HG02973 (cell line): ENCODE results near the gene PHC3.
"Not testable (repeated sequence)": the region's sequence is repeated elsewhere in the genome, so short reads cannot be mapped to it uniquely, and the experiment has no call there.

Experiments used
- ATAC-seq: cut with Tn5 transposase; IDR thresholded peaks from one replicate; pipeline ENCODE4 v1.9.1; 2021; ENCODE audit warnings: moderate library complexity; ENCODE audit not compliant: unreplicated experiment

The PHC3 gene

DNA sequence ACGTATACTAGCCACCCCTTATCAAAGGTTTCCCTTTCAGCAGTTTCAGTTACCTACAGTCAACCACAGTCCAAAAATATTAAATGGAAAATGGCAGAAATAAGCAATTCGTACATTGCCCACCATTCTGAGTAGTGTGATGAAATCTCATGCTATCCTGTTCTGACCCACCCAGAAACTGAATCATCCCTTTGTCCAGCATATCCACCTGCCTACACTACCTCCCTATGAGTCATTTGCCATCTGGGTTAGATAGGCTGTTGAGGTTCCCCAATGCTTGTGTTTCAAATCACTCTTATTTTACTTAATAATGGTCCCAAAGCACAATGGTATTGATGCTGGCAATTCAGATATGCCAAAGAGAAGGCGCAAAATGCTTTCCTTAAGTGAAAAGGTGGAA, 15.3 kb upstream of the PHC3 start:
- no peak for ATAC-seq

DNA sequence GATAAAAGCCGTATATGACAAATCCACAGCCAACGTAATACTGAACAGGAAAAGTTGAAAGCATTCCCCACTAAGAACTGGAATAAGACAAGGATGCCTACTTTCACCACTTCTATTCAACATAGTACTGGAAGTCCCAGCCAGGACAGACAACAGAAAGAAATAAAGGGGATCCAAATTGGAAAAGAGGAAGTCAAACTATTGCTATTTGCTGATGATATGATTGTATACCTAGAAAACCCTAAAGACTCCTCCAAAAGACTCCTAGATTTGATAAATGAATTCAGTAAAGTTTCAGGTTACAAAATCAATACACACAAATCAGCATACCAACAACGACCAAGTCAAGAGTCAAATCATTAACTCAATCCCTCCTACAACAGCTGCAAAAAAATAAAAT, 14.2 kb upstream of the PHC3 start:
- ATAC-seq, result not testable (repeated sequence)

DNA sequence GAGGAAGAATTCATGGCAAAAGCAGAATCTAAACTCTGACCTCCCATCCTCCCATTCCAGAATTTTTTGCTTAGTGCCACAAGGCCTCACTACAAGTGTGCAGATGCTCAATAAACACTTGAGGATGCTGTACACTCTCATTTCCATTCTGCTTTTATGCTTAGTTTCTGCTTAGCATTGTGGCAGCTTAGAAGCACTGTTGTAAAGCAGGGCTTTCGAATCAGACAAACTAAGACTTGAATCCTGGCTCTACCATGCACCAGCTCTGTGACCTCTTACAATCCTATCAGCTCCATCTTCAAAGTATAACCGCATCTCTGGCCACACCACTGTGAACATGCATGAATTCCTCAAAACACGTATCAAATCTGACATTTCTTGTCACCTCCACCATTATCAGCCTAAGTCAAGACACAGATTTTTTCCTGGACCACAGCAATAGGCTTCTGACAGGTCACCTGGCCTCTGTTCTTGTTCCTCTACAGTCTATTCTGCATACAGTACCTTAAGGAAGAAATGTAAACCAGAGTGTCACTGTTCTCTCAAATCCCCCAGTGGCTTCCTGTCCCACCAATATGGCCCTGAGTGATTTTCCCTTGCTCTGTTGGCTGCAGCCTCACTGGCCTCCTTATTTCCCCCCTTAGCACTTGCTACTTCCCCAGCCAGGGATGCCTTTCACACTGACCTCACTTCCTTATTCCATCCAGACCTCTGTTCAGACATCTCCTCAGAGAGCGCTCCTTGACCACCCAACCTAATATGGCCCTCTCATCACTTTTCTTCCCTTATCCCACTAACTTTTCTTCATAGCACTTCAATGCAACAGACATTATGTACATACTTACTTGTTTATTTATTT, 8.1 kb upstream of the PHC3 start:
- no peak for ATAC-seq

DNA sequence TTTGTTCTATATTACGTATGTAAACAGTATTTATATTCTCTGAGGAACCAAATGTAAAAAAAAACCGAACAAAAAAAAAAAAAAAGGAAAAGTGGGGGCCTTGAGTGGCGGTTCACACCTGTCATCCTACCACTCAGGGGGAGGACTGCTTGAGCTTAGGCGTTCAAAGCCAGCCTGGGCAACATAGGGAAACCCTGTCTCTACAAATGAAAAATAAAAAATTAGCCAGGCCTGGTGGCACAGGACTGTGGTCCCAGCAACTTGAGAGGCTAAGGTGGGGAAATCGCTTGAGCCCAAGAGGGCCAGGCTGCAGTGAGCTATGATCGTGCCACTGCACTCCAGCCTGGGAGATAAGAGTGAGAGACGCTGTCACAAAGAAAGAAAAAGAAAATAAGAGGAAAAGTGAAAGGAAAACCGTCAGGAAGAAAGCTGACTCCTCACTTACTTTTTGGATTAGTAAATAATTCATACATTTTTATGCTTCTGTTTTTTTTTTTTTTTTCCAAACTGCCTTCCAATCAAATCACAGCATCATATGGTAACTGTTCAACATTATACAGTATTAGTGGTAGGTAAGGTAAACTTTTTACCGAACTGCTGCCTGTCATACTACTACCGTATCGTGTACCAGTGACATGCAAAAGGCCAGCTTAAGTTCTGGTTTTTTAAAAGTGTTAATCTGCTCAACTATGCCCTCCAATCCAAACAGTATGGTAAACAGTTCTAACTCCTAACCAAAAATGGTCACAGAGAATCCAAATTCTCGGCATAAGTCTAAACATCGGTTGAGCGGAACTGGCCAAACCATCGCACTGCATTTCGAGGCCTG, 1.2 kb downstream of the PHC3 start:
- peak; percentile 36 for ATAC-seq

DNA sequence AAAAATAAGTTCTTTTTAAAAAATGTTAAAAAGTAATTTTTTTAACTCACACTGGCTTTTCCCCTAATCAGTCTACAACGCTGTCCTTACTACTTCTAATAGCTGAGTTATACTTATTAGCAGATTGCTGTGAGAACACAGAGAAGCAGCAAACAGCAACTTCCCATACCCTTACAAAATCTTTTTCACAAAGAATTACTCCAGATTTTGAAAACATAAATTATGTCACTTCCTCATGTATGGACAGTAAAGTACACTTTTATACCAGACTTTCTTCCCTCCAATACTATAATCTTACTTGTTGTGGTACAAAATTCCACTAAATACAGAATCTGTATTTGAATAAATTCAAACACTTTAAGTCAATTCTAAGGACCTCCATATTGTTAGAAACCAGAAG, 2.1 kb downstream of the PHC3 start:
- ATAC-seq, result no peak

DNA sequence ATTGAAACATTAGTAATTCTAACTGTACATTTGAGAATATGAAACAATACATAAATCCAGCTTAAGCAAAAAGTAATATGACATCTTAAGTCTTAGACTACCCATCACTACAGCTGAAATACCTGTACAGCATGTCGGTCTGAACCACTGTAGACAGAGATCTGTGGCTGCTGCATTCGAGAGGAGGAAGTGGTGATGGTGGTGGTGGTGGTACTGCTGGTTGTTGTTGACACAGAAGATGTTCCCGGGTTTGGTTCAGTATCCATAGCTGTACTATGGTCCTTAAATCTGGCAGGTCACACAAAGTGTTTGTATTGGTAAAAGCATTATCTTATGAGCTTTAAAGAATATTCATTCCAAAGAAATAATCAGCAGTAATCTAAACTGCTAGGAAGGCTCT, 2.9 kb downstream of the PHC3 start:
- no peak for ATAC-seq

DNA sequence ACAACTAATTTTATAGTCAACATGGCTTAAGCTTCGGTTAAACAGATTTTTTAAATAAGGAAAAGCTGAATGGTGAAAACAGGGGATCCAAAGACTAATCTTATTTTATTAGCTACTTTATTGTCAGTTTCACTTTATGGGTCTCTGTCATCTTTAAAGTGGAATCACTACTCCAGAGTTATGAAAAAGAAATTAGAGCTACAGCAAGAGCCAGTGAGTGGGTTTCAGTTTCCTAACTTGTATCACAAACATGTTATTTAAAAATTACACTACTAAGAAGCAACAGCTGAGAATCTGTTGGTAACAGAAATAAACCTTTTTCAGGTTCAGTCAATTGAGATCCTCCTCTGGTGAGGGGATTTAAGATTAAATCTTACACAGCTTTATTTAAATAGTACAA, 10.0 kb downstream of the PHC3 start:
- peak; percentile 80 for ATAC-seq

DNA sequence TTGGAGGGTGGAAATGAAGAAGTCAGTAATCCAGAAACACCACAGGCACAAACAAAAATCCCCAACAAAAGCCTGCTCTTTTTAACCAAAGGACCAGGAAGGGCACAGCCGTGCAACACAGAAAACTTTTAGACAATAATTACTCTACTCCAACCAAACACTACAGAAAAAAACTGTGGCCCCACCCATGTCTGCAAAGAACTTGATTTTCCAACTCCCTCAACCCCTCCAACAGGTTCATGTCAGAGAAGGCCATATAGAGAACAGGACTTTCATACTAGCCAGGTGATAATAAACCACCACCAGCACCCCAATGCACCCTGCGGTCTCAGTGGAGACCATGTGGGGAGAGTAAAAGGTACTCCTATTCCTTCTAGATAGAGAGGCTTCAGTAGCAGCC, 16.8 kb downstream of the PHC3 start:
- no peak for ATAC-seq

DNA sequence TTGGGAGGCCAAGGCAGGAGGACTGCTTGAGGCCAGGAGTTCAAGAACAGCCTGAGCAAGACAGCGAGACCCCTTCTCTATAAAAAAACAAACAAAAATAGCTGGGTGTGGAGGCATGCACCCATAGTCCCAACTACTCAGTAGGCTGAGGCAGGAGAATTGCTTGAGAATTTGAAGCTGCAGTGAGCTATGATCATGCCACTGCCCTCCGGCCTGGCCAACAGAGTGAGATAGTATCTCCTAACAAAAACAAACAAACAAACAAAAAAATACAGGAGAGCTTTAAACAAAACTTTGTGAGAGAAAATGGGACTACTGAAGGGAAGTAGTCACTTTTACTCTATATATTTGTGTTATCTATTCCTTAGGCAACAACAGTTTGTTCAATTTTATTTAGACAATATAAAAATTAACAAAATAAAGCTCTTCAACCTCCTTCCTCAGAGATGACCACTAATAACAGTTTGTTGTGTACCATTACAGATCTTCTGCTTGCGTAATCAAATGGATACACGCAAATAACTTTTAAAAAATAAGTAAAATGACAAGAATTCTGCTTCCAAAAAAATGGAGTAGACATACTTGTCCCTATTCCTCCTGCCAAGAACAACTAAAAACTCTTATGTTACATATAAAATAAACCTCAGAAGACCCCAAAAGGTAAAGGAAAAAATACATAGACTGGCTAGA, 17.4 kb downstream of the PHC3 start:
- ATAC-seq, result no peak

DNA sequence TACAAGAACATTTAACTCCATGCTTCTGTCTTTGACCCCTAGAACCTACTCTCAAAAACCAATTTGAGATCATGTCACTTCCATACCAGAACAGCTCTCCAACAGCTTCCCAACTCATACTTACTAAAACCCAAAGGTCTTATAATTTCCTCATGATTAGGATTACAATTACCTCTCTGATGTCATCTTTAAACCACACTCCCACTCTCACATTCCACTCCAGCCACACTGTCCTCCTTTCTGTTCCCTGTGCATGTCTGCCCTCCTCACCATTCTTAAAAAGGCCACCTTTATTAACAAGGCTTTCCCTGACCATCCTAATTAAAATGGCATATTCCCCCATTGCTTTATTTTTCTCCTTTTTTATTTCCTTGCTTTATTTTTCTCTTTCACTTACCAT, 18.9 kb downstream of the PHC3 start:
- ATAC-seq, result no peak

DNA sequence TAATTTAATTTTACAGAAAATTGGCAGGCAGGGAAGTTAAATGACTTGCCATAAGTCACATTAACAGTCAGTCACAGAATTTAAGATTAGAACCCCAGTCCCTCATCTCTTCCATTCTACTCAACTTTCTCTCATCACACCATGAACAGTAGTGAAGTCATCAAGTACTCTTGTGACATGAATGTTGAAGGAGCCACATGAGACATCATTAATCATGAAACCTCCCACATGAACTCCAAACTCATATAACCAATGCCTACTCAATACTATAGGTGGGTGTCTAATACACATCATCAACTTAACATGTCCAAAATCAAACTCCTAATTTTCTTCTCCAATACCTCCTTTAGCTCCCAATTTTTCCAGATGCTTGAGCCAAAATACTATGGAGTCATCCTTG, 19.5 kb downstream of the PHC3 start:
- ATAC-seq, result no peak

DNA sequence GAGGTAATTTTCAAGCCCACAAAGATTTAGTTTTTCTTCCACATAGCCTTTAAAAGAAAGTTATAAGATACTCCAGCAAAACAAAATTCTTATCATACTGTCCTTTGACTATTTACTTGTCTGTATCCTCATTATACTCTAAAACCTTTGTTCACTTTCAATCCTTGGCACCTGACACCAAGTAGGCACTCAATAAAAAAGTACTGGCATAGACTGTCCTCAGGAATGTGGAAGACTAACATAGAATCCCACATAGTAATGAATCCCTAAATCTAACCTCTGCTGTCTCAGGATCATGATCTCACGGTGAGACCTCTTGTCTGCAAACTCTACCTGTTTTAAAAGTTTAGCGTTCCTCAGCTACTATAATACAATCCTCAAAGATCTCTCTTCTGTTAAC, 21.6 kb downstream of the PHC3 start:
- ATAC-seq, result no peak

DNA sequence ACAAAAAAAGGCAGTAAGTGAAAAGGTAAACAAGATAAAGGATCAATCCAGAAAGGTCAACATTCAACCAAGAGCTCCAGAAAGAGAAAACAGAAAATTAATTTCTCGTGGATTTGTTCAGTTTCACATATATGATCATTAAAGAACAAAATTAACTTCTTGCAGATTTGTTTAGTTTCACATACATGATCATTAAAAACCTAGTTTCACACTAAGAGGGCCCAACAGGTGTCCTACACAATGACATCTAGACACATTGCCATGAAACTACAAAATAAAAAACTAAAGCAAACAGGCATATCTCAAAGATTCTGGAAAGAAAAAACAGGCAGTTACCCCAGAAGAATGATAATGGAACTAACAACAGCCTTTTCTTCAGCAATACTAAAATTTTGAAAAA, 22.1 kb downstream of the PHC3 start:
- ATAC-seq, result no peak

DNA sequence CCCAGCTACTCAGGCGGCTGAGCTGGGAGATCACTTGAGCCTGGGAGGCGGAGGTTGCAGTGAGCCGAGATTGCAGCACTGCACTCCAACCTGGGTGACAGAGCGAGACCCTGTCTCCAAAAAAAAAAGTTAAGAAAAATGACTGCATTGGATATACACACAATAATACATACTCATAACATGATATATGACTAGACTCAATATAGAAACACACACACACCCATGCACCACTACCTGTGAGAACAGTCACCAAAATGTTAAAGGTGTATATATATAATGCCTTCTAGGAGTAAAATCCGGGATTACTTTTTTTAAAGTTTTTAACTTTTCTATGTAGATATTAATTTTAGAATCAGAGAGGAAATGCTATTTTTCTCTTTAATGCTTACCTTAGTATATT, 25.9 kb downstream of the PHC3 start:
- ATAC-seq, result no peak

DNA sequence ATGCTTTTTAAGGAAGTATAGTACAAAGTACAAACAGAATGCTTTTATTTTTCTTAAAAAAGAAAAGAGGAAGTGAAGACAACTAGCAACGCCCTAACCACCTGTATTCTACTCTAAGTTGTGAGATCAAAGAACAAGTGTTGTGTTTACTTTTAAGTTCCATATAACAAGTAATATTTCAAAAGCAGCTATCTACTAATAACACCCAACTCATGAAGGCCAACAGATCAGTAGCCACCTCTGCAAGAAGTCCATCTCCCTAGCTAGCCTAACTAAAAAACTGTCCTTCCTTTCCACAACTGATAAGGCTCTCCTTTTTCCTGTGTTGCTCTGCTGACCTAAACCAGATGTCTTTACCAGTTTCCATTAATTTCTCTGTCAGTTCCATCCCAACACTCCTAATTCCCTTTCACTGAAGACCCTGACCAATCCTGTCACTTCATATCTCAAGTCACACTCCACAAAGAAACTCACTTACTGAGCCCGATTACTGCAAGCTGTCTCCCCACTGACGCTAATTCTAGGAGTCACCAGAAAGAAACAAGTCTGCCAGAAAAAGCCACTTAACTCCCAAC, 26.9 kb downstream of the PHC3 start:
- ATAC-seq, result peak; percentile 94

DNA sequence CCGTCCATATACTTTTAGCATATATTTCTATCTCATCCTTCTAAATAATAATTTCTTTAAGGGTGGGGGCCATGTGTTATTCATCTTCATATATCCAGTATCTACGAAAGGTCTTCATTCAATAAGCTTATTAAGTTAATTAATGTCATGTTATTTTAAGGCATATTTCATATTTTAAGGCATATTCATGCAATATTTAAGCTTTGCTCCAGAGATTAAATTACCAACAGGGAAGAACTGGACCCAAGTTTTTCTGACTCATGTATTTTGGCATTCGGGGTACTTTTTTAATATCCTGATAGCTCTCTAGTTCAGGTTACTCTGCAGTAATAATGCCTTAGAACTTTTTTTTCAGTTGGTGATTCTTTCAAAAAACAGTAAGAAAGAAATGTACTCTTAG, 27.4 kb downstream of the PHC3 start:
- ATAC-seq, result peak; percentile 15

DNA sequence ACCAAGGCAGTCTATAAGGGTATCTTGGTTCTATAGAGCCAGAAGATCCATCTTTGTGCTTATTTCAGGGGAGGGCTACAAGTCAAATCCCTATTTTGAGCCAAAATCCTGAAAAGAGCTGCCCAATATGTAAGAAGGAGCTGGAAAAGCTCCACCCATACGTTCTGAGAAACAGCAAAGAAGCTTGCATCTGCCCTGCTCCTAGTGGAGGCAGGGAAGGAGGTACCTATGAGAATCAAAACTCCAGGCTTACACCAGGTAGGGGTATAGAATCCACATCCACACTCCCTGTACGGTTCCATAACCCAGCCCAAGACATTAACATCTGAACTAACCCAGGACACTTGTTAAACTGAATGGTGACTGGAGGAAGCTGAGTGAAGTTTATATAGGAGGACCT, 30.0 kb downstream of the PHC3 start:
- no peak for ATAC-seq

DNA sequence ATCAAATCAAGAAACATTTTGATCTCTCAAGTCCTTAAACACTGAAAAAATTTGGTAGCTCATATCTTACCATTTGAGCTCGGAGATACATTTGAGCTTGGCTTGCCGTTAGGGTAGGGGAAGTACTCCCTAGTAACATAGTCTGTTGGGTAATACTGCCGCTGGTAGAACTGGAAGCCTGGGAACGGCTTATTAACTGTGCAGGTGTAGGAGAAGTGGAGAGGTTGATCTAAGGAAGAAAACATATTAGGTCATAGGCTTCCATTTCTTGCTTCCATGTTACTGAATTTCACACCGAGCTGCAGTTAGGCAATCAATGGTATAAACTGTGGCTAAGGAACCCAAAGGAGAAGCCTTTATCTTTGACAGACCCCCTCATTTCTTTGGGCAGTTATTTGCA, 32.5 kb downstream of the PHC3 start:
- no peak for ATAC-seq

DNA sequence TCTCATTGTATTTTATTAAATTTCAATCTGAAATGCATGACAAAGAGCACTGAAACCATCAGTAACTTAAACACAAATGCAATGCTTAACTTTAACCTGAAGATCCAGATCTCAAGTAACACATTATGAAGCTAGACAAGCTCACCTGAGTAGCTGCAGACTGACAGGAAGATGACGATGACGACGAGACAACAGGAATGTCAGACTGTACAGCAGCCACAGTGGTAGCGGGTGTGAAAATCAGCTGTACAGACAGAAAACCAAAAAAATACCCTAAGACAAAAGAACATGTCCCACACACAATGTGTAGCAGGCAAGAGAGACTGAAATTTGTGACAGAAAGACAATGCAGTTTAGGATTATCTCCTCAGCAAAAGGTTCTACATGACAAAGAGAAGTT, 36.3 kb downstream of the PHC3 start:
- ATAC-seq, result no peak

DNA sequence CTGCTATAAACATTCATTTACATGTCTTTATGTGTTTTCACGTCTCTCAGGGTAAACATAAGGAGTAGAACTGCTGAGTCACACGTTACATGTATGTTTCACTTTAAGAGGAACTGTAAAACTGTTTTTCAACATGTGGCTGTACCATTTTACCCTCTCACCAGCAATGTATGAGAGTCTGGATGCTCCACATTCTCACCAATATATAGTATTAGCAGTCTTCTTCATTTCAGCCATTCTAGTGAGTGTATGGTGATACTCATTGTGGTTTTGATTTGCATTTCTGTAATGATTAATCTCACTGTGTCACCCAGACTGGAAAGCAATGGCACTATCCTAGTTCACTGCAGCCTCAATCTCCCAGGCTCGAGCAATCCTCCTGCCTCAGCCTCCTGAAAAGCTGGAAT, 37.1 kb downstream of the PHC3 start:
- ATAC-seq, result peak; percentile 91

DNA sequence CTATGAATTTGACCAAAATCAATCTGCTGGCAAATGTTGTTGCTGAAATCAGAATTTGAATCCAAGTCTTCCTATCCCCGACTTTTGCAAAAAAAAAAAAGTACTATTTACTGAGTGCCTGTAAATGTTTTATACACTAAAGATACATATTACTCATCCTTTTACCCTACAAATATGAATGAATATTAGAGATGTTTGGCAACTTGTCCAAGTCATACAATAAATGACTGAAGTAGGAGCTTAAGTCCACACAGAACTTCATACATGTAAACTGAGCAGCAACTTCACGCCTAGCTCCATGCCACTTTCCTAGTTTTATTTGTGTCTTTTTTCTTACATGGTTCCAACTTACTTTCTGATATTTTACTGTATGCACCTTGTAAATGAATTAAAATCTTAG, 39.2 kb downstream of the PHC3 start:
- no peak for ATAC-seq
